HepG2 (cell line): ENCODE results near the gene FGFR2. TPM values are rescaled to one million over a fixed set of nuclear protein-coding genes. Genes with fewer than 3 reads are reported as not detected.

Experiments
- ATAC-seq: fragments of 200-7000 bp; cut with Tn5 transposase; 3 replicates; pipeline ENCODE4 v1.9.1; 2020; ENCODE audit warnings: mild to moderate bottlenecking, moderate library complexity
- BruUV-seq: library from RNA; stranded (reverse); fragments of 400-500 nt; replicated peaks from 2 replicates; lab custom pipeline; 2021; lab: Mats Ljungman, UMichigan
- CTCF ChIA-PET: fragments of 300-600 bp; formaldehyde crosslinking; extraction: SDS; loops from one replicate; lab custom pipeline; 2021; ENCODE audit warnings: low total read pairs, inconsistent platforms, low intra/inter-chr PET ratio; lab: Yijun Ruan, JAX
- POLR2A ChIA-PET: fragments of 350-600 bp; sonication (Branson Sonifier 250); formaldehyde crosslinking; loops from one replicate; lab custom pipeline; 2020; ENCODE audit warnings: antibody characterized with exemption, inconsistent platforms; lab: Yijun Ruan, JAX
- DNase-seq: peaks from one replicate; pipeline ENCODE4 v3.0.0-alpha.2; 2015; ENCODE audit warnings: low spot score
- FAIRE-seq: peaks from 3 replicates; lab custom pipeline; 2011; peaks lifted over from hg19 to GRCh38; lab: Jason Lieb, UNC
- H2AFZ ChIP-seq: one replicate; pipeline ENCODE4 v1.6.1; 2011; ENCODE audit warnings: low read length, inconsistent platforms
- H3K27ac ChIP-seq: fragments of 300-600 bp; 3 replicates; pipeline ENCODE4 v1.8.0; 2011; ENCODE audit warnings: mixed run types, mild to moderate bottlenecking, mixed read lengths, low read length, inconsistent platforms; ENCODE audit not compliant: insufficient read depth; ENCODE audit errors: extremely low read length
- H3K27me3 ChIP-seq, 2 experiments: fragments of 200-600 bp in 1 of 2; 2 replicates in 1 of 2; 3 replicates in 1 of 2; pipeline versions ENCODE4 v1.6.0 to v1.8.0; 2011; ENCODE audit warnings: low read length in 2 of 2, mild to moderate bottlenecking in 2 of 2, moderate library complexity in 2 of 2, inconsistent platforms in 1 of 2; ENCODE audit not compliant: insufficient read depth in 2 of 2, control insufficient read depth in 1 of 2
- H3K36me3 ChIP-seq, 2 experiments: fragments of 200-600 bp in 1 of 2; replicated peaks in 1 of 2; 2 replicates in 1 of 2; 3 replicates in 1 of 2; pipeline versions ENCODE4 v1.5.1 to v1.8.0; 2011; ENCODE audit warnings: low read length in 2 of 2, inconsistent platforms in 1 of 2; ENCODE audit not compliant: insufficient read depth in 2 of 2, control insufficient read depth in 1 of 2
- H3K4me1 ChIP-seq: 2 replicates; pipeline ENCODE4 v1.5.1; 2012; ENCODE audit warnings: low read length, inconsistent platforms; ENCODE audit not compliant: insufficient read depth
- H3K4me2 ChIP-seq: 2 replicates; pipeline ENCODE4 v1.6.0; 2011; ENCODE audit warnings: low read depth, low read length, inconsistent platforms
- H3K4me3 ChIP-seq, 3 experiments: fragments of 200-600 bp in 1 of 3; sonication (generic), shearing (Covaris generic) in 1 of 3; replicated peaks in 1 of 3; 2 replicates each; pipeline ENCODE4 v1.5.1; 2011 to 2016; ENCODE audit warnings: low read length in 3 of 3, inconsistent platforms in 2 of 3, low read depth in 2 of 3, mild to moderate bottlenecking in 2 of 3, control low read depth in 1 of 3, mixed read lengths in 1 of 3; ENCODE audit not compliant: insufficient read depth in 1 of 3
- H3K79me2 ChIP-seq: one replicate; pipeline ENCODE4 v1.6.1; 2011; ENCODE audit warnings: low read length, inconsistent platforms; ENCODE audit not compliant: insufficient read depth
- H3K9ac ChIP-seq: 2 replicates; pipeline ENCODE4 v1.6.0; 2011; ENCODE audit warnings: mild to moderate bottlenecking, low read depth, low read length, inconsistent platforms; ENCODE audit not compliant: insufficient read depth
- H3K9me3 ChIP-seq: 2 replicates; pipeline ENCODE4 v1.5.1; 2012; ENCODE audit warnings: mild to moderate bottlenecking, low read length
- H4K20me1 ChIP-seq: 2 replicates; pipeline ENCODE4 v1.6.0; 2011; ENCODE audit warnings: inconsistent platforms, mild to moderate bottlenecking, low read length, moderate library complexity; ENCODE audit not compliant: insufficient read depth
- HES4 ChIP-seq: sonication (generic); formaldehyde crosslinking; IDR thresholded peaks from 2 replicates; pipeline ENCODE4 v1.9.0; 2021; ENCODE audit warnings: mild to moderate bottlenecking, missing genetic modification reagents, borderline replicate concordance
- NCOA2 ChIP-seq: sonication (generic); formaldehyde crosslinking; IDR thresholded peaks from 2 replicates; pipeline ENCODE4 v1.8.0; 2022; ENCODE audit warnings: inconsistent platforms
- NR3C1 ChIP-seq: sonication (generic); formaldehyde crosslinking; IDR thresholded peaks from 2 replicates; pipeline ENCODE4 v1.4.0; 2020; ENCODE audit warnings: missing genetic modification reagents
- SOX5 ChIP-seq: IDR thresholded peaks from 2 replicates; pipeline ENCODE4 v1.6.1; 2016; ENCODE audit warnings: borderline replicate concordance
- ZBTB21 ChIP-seq: sonication (generic); formaldehyde crosslinking; IDR thresholded peaks from 2 replicates; pipeline ENCODE4 v1.4.0; 2020; ENCODE audit warnings: missing genetic modification reagents
- ZBTB3 ChIP-seq: sonication (generic); formaldehyde crosslinking; IDR thresholded peaks from 2 replicates; pipeline ENCODE4 v1.4.0; 2020; ENCODE audit warnings: low read depth, mild to moderate bottlenecking, moderate library complexity, missing genetic modification reagents, borderline replicate concordance
- ZMYM4 ChIP-seq: sonication (generic); formaldehyde crosslinking; IDR thresholded peaks from 2 replicates; pipeline ENCODE4 v1.8.1; 2023; ENCODE audit warnings: mild to moderate bottlenecking, missing genetic modification reagents
- ZNF496 ChIP-seq: sonication (generic); formaldehyde crosslinking; IDR thresholded peaks from 2 replicates; pipeline ENCODE4 v1.8.1; 2023; ENCODE audit warnings: mild to moderate bottlenecking, moderate library complexity, missing genetic modification reagents; ENCODE audit not compliant: insufficient replicate concordance
- ZNF589 ChIP-seq: sonication (generic); formaldehyde crosslinking; conservative IDR thresholded peaks from 2 replicates; pipeline ENCODE4 v1.8.0; 2022; ENCODE audit warnings: mild to moderate bottlenecking, moderate library complexity, missing genetic modification reagents
- ZNF703 ChIP-seq: sonication (generic); formaldehyde crosslinking; IDR thresholded peaks from 2 replicates; pipeline ENCODE4 v1.5.1; 2020; ENCODE audit warnings: missing genetic modification reagents, mild to moderate bottlenecking, moderate library complexity, borderline replicate concordance
- ZNF749 ChIP-seq: sonication (generic); formaldehyde crosslinking; IDR thresholded peaks from 2 replicates; pipeline ENCODE4 v1.8.0; 2022; ENCODE audit warnings: mild to moderate bottlenecking, missing genetic modification reagents, moderate library complexity, borderline replicate concordance
- WGBS: methylation state at CpG from one replicate; pipeline ENCODE4 v1.1.6; 2017; ENCODE audit warnings: low lambda C conversion rate; 5-methylcytosine and 5-hydroxymethylcytosine counted together
- in situ Hi-C: cut with HindIII; loops from 2 replicates; pipeline ENCODE4 v1.10.0; 2017; ENCODE audit warnings: low pct_unique_long_range_greater_than_20kb; ENCODE audit not compliant: extremely low pct_ligation_motif_present
- intact Hi-C: fragments of 100-400 bp; cut with micrococcal nuclease; formaldehyde crosslinking; loops from one replicate; pipeline ENCODE4 v1.10.0; 2022; ENCODE audit not compliant: unreplicated experiment
- polyA plus RNA-seq, 8 experiments: library from polyadenylated mRNA; depleted of rRNA in 3 of 8; stranded (reverse) in 7 of 8; unstranded in 1 of 8; fragments of >200 nt; fragmentation: Illumina TruSeq in 4 of 8; extraction: Trizol in 4 of 8; gene quantifications; 2 replicates each; pipeline versions ENCODE4 v1.2.1 to v1.2.3, GENCODE V29; 2011 to 2016; ENCODE audit warnings: low read depth in 4 of 8, missing spikeins in 1 of 8, mixed read lengths in 1 of 8; ENCODE audit not compliant: insufficient read depth in 1 of 8
- total RNA-seq, 5 experiments: library from RNA; depleted of rRNA; stranded (reverse); fragments of >200 nt; fragmentation: Illumina TruSeq; extraction: Trizol; gene quantifications; 2 replicates each; pipeline ENCODE4 v1.2.3, GENCODE V29; 2016; ENCODE audit warnings: low read depth in 1 of 5
- TF ChIP-seq, protein P1 (sequence below): sonication (generic); formaldehyde crosslinking; IDR thresholded peaks from 2 replicates; pipeline ENCODE4 v1.5.1; 2020; ENCODE audit warnings: mild to moderate bottlenecking, missing genetic modification reagents, borderline replicate concordance
- TF ChIP-seq, protein P2 (sequence below): fragments of 450-650 bp; IDR thresholded peaks from 2 replicates; pipeline ENCODE4 v1.6.1; 2016
- TF ChIP-seq, protein P3 (sequence below): sonication (generic); formaldehyde crosslinking; IDR thresholded peaks from 2 replicates; pipeline ENCODE4 v1.4.0; 2020; ENCODE audit warnings: missing genetic modification reagents, borderline replicate concordance

FGFR2 gene
- total and polyA plus RNA-seq, 2 of the 13 experiments (the other 11 are each of a cell fraction or from before 2014, with no cell fraction given): 1.6 to 2.6 TPM

DNA sequence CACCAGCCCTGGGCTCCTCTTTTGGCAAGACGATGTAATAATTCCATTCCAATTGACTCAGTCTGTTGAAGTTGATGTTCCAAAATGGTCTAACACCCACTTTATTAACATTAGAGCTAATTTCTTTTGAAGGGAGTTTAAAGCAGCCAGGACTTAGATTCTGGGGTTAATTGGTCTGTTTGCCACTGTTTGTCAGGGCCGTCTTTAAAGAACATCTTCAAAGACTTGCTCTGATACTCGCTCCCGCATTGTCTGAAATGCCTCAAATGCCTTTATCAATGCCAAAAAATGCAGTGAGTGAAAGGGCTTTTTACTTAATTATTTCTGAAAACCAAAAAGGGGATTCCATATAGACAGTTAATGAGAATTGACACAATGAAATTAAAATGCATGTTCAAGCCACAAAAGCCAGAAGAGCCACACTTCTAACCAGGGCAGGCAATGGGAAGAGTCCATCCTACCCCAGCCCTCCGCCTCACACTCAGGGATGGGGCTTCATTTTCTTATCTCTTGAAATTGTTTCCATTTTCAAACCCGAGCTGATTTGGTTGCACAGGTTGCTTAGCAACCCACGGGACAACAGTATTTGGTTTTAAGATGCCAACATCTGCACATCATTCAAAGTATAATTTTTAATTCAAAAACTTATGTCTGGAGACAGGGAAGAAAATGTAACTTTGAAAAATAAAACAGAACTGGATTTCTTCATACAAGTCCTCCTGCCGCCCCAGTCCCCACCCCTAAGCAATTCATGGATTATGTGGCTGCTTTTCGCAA lies 163.0 kb downstream of the FGFR2 start:
- CTCF ChIA-PET: no interaction called here
- H4K20me1 ChIP-seq: no peaks in the 10 kb centered on the region
- BruUV-seq: no TSS peak
- intact Hi-C loops: no loop called here
- no peak overlapping the region for H3K4me3 ChIP-seq
- TF ChIP-seq ZNF589 (CRISPR knock-in tag) (no peak), SOX5 (CRISPR knock-in tag) (no peak), ZNF749 (CRISPR knock-in tag) (no peak), HES4 (CRISPR knock-in tag) (no peak), NCOA2 (CRISPR knock-in tag) (no peak), NR3C1 (CRISPR knock-in tag) (no peak), ZBTB3 (CRISPR knock-in tag) (no peak), ZNF703 (CRISPR knock-in tag) (no peak), ZBTB21 (no peak), ZMYM4 (CRISPR knock-in tag) (no peak), ZNF496 (no peak)
- TF ChIP-seq, protein P1, sequence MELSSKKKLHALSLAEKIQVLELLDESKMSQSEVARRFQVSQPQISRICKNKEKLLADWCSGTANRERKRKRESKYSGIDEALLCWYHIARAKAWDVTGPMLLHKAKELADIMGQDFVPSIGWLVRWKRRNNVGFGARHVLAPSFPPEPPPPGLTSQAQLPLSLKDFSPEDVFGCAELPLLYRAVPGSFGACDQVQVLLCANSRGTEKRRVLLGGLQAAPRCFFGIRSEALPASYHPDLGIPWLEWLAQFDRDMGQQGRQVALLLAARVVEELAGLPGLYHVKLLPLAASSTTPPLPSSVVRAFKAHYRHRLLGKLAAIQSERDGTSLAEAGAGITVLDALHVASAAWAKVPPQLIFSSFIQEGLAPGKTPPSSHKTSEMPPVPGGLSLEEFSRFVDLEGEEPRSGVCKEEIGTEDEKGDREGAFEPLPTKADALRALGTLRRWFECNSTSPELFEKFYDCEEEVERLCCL (CRISPR knock-in tag): no peak
- TF ChIP-seq, protein P2, sequence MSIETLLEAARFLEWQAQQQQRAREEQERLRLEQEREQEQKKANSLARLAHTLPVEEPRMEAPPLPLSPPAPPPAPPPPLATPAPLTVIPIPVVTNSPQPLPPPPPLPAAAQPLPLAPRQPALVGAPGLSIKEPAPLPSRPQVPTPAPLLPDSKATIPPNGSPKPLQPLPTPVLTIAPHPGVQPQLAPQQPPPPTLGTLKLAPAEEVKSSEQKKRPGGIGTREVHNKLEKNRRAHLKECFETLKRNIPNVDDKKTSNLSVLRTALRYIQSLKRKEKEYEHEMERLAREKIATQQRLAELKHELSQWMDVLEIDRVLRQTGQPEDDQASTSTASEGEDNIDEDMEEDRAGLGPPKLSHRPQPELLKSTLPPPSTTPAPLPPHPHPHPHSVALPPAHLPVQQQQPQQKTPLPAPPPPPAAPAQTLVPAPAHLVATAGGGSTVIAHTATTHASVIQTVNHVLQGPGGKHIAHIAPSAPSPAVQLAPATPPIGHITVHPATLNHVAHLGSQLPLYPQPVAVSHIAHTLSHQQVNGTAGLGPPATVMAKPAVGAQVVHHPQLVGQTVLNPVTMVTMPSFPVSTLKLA: no peak
- TF ChIP-seq, protein P3, sequence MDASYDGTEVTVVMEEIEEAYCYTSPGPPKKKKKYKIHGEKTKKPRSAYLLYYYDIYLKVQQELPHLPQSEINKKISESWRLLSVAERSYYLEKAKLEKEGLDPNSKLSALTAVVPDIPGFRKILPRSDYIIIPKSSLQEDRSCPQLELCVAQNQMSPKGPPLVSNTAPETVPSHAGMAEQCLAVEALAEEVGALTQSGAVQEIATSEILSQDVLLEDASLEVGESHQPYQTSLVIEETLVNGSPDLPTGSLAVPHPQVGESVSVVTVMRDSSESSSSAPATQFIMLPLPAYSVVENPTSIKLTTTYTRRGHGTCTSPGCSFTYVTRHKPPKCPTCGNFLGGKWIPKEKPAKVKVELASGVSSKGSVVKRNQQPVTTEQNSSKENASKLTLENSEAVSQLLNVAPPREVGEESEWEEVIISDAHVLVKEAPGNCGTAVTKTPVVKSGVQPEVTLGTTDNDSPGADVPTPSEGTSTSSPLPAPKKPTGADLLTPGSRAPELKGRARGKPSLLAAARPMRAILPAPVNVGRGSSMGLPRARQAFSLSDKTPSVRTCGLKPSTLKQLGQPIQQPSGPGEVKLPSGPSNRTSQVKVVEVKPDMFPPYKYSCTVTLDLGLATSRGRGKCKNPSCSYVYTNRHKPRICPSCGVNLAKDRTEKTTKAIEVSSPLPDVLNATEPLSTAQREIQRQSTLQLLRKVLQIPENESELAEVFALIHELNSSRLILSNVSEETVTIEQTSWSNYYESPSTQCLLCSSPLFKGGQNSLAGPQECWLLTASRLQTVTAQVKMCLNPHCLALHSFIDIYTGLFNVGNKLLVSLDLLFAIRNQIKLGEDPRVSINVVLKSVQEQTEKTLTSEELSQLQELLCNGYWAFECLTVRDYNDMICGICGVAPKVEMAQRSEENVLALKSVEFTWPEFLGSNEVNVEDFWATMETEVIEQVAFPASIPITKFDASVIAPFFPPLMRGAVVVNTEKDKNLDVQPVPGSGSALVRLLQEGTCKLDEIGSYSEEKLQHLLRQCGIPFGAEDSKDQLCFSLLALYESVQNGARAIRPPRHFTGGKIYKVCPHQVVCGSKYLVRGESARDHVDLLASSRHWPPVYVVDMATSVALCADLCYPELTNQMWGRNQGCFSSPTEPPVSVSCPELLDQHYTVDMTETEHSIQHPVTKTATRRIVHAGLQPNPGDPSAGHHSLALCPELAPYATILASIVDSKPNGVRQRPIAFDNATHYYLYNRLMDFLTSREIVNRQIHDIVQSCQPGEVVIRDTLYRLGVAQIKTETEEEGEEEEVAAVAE: no peak
- POLR2A ChIA-PET: no interaction called here
- no peaks in the 10 kb centered on the region for H3K9me3 ChIP-seq
- ATAC-seq (no peak), DNase-seq (no peak), FAIRE-seq (no peak)
- H3K36me3 ChIP-seq: no peaks in the 10 kb centered on the region
- 46% methylated on average over 9 of the region's 9 CpGs for WGBS
- H3K4me2 ChIP-seq: no peak overlapping the region
- in situ Hi-C loops: no loop called here
- peaks cover 0 to 5% of the 10 kb centered on the region in 2 experiments; a peak in 1 of 5 replicates for H3K27me3 ChIP-seq
- H3K9ac ChIP-seq: no peak overlapping the region
- no peak overlapping the region for H3K27ac ChIP-seq
- peaks cover 18% of the 10 kb centered on the region for H3K4me1 ChIP-seq
- no peak overlapping the region for H2AFZ ChIP-seq
- H3K79me2 ChIP-seq: no peaks in the 10 kb centered on the region
